GM19239 (cell line): ENCODE measurements around the gene UFSP1.
A peak's percentile ranks its signal among the peaks of the same experiment; 100 is the strongest.
"Not testable (repeated sequence)": the region's sequence is repeated elsewhere in the genome, so short reads cannot be mapped to it uniquely, and the experiment has no call there.

Experiments
- DNase-seq: peaks from one replicate; pipeline ENCODE4 v3.0.0; 2011; ENCODE audit warnings: low spot score; ENCODE audit not compliant: insufficient read length
- FAIRE-seq: peaks from 2 replicates; lab custom pipeline; 2011; peaks lifted over from hg19 to GRCh38; lab: Jason Lieb, UNC

Gene UFSP1

GRCh38 chr7:100863406-100863950, 26.0 kb downstream of the UFSP1 start:
- FAIRE-seq: no peak
- DNase-seq: no peak

- FAIRE-seq: no peak
- DNase-seq: no peak
Observed at GRCh38 chr7:100861616-100861985, 27.9 kb downstream of the UFSP1 start.

- DNase-seq: no peak
- no peak for FAIRE-seq
Observed at GRCh38 chr7:100860702-100861615, 28.6 kb downstream of the UFSP1 start.

GRCh38 chr7:100859856-100860255, 29.7 kb downstream of the UFSP1 start:
- DNase-seq (no peak), FAIRE-seq (no peak)

- DNase-seq: no peak
- FAIRE-seq: no peak
Observed at GRCh38 chr7:100856871-100857282, 32.6 kb downstream of the UFSP1 start.

- DNase-seq: no peak
- no peak for FAIRE-seq
Observed at GRCh38 chr7:100855515-100855914, 34.0 kb downstream of the UFSP1 start.

GRCh38 chr7:100854899-100855298, 34.6 kb downstream of the UFSP1 start:
- DNase-seq, FAIRE-seq: not testable (repeated sequence)

- no peak for DNase-seq
- FAIRE-seq: no peak
Observed at GRCh38 chr7:100854146-100854895, 35.2 kb downstream of the UFSP1 start.

- DNase-seq (peak; percentile 95), FAIRE-seq (peak; percentile 97)
Observed at GRCh38 chr7:100852048-100852872, 37.3 kb downstream of the UFSP1 start, which contains the start of gene SLC12A9. SLC12A9 (plus strand) TSS chr7:100852713; CDS start chr7:100854198, 1,485 bp downstream.

- no peak for DNase-seq
- FAIRE-seq: no peak
Observed at GRCh38 chr7:100847360-100847759, 42.2 kb downstream of the UFSP1 start.

GRCh38 chr7:100840470-100841100, 48.9 kb downstream of the UFSP1 start:
- FAIRE-seq: no peak
- no peak for DNase-seq

GRCh38 chr7:100839361-100839760, 50.2 kb downstream of the UFSP1 start:
- no peak for DNase-seq
- FAIRE-seq: no peak
